Ovary (tissue), 3 donors: ENCODE measurements around the gene HEPN1.

Experiments used
- EP300 ChIP-seq: sonication (generic); formaldehyde crosslinking; IDR thresholded peaks from one replicate; pipeline ENCODE4 v1.6.1; 2017; ENCODE audit warnings: antibody characterized with exemption
- TF ChIP-seq, protein P1 (sequence below), 3 donors: fragments of 450-650 bp in 2 of 3; fragments of 200-600 bp in 1 of 3; IDR thresholded peaks; one replicate each; pipeline versions ENCODE4 v1.5.1 to v1.8.0; 2016 to 2022; ENCODE audit warnings: antibody characterized with exemption in 3 of 3, mild to moderate bottlenecking in 1 of 3
- donor health status: DM: no; HTN: no; CAD: no.

DNA sequence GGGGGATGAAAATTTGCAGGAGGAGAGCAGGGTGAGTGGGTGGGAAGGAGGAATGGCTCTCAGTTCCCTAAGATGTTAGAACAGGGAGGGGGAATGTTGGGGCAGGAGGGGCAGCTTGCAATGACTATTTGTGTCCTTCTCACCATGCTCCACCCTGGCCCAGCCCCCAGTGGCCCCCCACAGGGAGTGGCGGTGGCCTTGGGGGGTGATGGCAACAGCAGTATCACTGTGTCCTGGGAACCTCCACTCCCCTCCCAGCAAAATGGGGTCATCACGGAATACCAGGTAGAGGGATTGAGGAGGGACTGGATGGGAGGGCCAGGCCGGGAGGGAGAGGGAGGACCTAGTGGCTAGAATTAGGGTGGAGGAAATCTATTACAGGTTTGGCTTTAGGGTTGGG, 43.6 kb upstream of the HEPN1 start:
- TF ChIP-seq, protein P1, sequence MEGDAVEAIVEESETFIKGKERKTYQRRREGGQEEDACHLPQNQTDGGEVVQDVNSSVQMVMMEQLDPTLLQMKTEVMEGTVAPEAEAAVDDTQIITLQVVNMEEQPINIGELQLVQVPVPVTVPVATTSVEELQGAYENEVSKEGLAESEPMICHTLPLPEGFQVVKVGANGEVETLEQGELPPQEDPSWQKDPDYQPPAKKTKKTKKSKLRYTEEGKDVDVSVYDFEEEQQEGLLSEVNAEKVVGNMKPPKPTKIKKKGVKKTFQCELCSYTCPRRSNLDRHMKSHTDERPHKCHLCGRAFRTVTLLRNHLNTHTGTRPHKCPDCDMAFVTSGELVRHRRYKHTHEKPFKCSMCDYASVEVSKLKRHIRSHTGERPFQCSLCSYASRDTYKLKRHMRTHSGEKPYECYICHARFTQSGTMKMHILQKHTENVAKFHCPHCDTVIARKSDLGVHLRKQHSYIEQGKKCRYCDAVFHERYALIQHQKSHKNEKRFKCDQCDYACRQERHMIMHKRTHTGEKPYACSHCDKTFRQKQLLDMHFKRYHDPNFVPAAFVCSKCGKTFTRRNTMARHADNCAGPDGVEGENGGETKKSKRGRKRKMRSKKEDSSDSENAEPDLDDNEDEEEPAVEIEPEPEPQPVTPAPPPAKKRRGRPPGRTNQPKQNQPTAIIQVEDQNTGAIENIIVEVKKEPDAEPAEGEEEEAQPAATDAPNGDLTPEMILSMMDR (IDR thresholded peaks at IDR 0.05), result no peak
- TF ChIP-seq EP300, result no peak
